ENCODE measurements around the gene GLDN.

Gene GLDN

GRCh38 chr15:51321316-51321715 lies 20.1 kb upstream of the GLDN start:
- TF ChIP-seq CTCF (IDR thresholded peaks at IDR 0.05; ENCODE audit: low read depth, low read length, missing control alignments): no peak
- H3K4me3 ChIP-seq (ENCODE audit: low read depth, low read length): no peak overlapping the region
- DNase-seq (ENCODE audit: low read depth): no peak

GRCh38 chr15:51322621-51323296 lies 18.7 kb upstream of the GLDN start:
- no peak for TF ChIP-seq CTCF (IDR thresholded peaks at IDR 0.05; ENCODE audit: low read depth, low read length, missing control alignments)
- DNase-seq (ENCODE audit: low read depth): no peak
- H3K4me3 ChIP-seq (ENCODE audit: low read depth, low read length): no peak overlapping the region

- no peak for TF ChIP-seq CTCF (IDR thresholded peaks at IDR 0.05; ENCODE audit: low read depth, low read length, missing control alignments)
- H3K4me3 ChIP-seq (ENCODE audit: low read depth, low read length): no peak overlapping the region
- no peak for DNase-seq (ENCODE audit: low read depth)
Observed at GRCh38 chr15:51323749-51324148, 17.7 kb upstream of the GLDN start.

GRCh38 chr15:51325167-51325566 lies 16.3 kb upstream of the GLDN start:
- no peak for TF ChIP-seq CTCF (IDR thresholded peaks at IDR 0.05; ENCODE audit: low read depth, low read length, missing control alignments)
- DNase-seq (ENCODE audit: low read depth): no peak
- no peak overlapping the region for H3K4me3 ChIP-seq (ENCODE audit: low read depth, low read length)

- no peak for TF ChIP-seq CTCF (IDR thresholded peaks at IDR 0.05; ENCODE audit: low read depth, low read length, missing control alignments)
- no peak for DNase-seq (ENCODE audit: low read depth)
- no peak overlapping the region for H3K4me3 ChIP-seq (ENCODE audit: low read depth, low read length)
Observed at GRCh38 chr15:51327081-51327480, 14.4 kb upstream of the GLDN start.

- TF ChIP-seq CTCF (IDR thresholded peaks at IDR 0.05; ENCODE audit: low read depth, low read length, missing control alignments): no peak
- no peak for DNase-seq (ENCODE audit: low read depth)
- H3K4me3 ChIP-seq (ENCODE audit: low read depth, low read length): no peak overlapping the region
Observed at GRCh38 chr15:51328926-51329325, 12.5 kb upstream of the GLDN start.

- H3K4me3 ChIP-seq (ENCODE audit: low read depth, low read length): no peak overlapping the region
- no peak for DNase-seq (ENCODE audit: low read depth)
- no peak for TF ChIP-seq CTCF (IDR thresholded peaks at IDR 0.05; ENCODE audit: low read depth, low read length, missing control alignments)
Observed at GRCh38 chr15:51331141-51331540, 10.3 kb upstream of the GLDN start.

Measured in GM12864 (cell line).